ENCODE data around the gene PRR18. TPM values are rescaled to one million over a fixed set of nuclear protein-coding genes. Genes with fewer than 3 reads are reported as not detected.

The PRR18 gene
- total and polyA plus RNA-seq, 9 of the 15 experiments (the other 6 are each of a cell fraction or from before 2014, with no cell fraction given): not detected

GRCh38 chr6:166341977-166342348 lies 33.8 kb upstream of the PRR18 start:
- no peaks in the 10 kb centered on the region for H3K27me3 ChIP-seq (ENCODE audit: control insufficient read depth in 2 of 2, insufficient read depth in 2 of 2, low read length in 2 of 2)
- peaks cover 10 to 18% of the 10 kb centered on the region in 2 experiments; a peak in 4 of 5 replicates for H3K4me1 ChIP-seq (replicated peaks in 1 of 2; ENCODE audit: control insufficient read depth in 2 of 2, insufficient read depth in 2 of 2, low read length in 2 of 2)
- intact Hi-C loops (cut with micrococcal nuclease) (loop anchor here (2.0 kb wide), 1 partner anchor 41 kb away; the partner anchor contains the start of gene MPC1), in situ Hi-C loops (cut with MboI) (no loop called here)
- ChIA-PET POLR2A (interaction anchor here (0.6 to 1.8 kb wide), 2 partner anchors 11 to 42 kb away, joined by 3 to 9 read pairs; no protein-coding TSS in a partner anchor), CTCF (ENCODE audit: low intra/inter-chr PET ratio) (no interaction called here)
- BruUV-seq (replicated peaks): TSS peak; percentile 69
- peak overlapping the region; percentile 100 for H2AFZ ChIP-seq (ENCODE audit: low read depth, low read length)
- 1% methylated on average over 14 of the region's 16 CpGs for WGBS (ENCODE audit: insufficient coverage, low coverage, missing lambda C conversion rate)
- peak overlapping the region; percentile 96 for H3K27ac ChIP-seq (ENCODE audit: extremely low read depth, low read depth, low read length)
- no peak for DNase-seq (ENCODE audit: extremely low read depth in 1 of 4, low spot score in 3 of 4)
- FAIRE-seq: peak; percentile 19
- H3K79me2 ChIP-seq (ENCODE audit: control insufficient read depth, insufficient read depth, low read length): peaks cover 65% of the 10 kb centered on the region
- H3K4me2 ChIP-seq (ENCODE audit: insufficient read depth, low read length): peak overlapping the region; percentile 98
- peaks cover 20% of the 10 kb centered on the region; the same call in 1 of the 2 replicates for H4K20me1 ChIP-seq (replicated peaks; ENCODE audit: control insufficient read depth, insufficient read depth, low read length)
- peak overlapping the region; percentile 98 for H3K4me3 ChIP-seq
- peak; percentile 6 for ATAC-seq
- peaks cover 17% of the 10 kb centered on the region for H3K9me1 ChIP-seq (ENCODE audit: control insufficient read depth, insufficient read depth, low read length)
- H3K9me3 ChIP-seq (replicated peaks; ENCODE audit: control insufficient read depth, insufficient read depth, low read depth, low read length): no peaks in the 10 kb centered on the region
- H3K9ac ChIP-seq (ENCODE audit: insufficient read depth in 1 of 2, low read depth in 2 of 2, low read length in 2 of 2): peak overlapping the region; percentile 96 to 98
- peaks cover 37% of the 10 kb centered on the region for H3K36me3 ChIP-seq (ENCODE audit: control insufficient read depth, insufficient read depth, low read length)
- TF ChIP-seq SIN3A (IDR thresholded peaks at IDR 0.05; ENCODE audit: borderline replicate concordance in 2 of 2, control insufficient read depth in 1 of 2, low read depth in 2 of 2, low read length in 2 of 2) (0 out of 4 replicates have a peak, but pooled peaks of 1 of the 2 experiments have one; percentile 8), RHOXF2B (CRISPR knock-in tag; conservative IDR thresholded peaks at IDR 0.05) (no peak), PATZ1 (CRISPR knock-in tag; IDR thresholded peaks at IDR 0.05; ENCODE audit: borderline replicate concordance) (no peak), ZNF639 (CRISPR knock-in tag; conservative IDR thresholded peaks at IDR 0.05 in 1 of 2, IDR thresholded peaks at IDR 0.05 in 1 of 2) (no peak), PRMT5 (CRISPR knock-in tag; IDR thresholded peaks at IDR 0.05) (0 out of 2 replicates have a peak, but pooled peaks have one; percentile 46), ZFP36 (IDR thresholded peaks at IDR 0.05; ENCODE audit: low read depth, low read length, partially characterized antibody) (peak; percentile 16), ZNF561 (CRISPR knock-in tag; conservative IDR thresholded peaks at IDR 0.05) (no peak), ZMIZ1 (IDR thresholded peaks at IDR 0.05; ENCODE audit: low read depth in 2 of 2, low read length in 2 of 2) (no peak), VEZF1 (CRISPR knock-in tag; IDR thresholded peaks at IDR 0.05) (peak; percentile 64; the same call in 1 of the 2 replicates)

All from K562 (cell line).